ENCODE results near the gene ARHGAP26. TPM values are rescaled to one million over a fixed set of nuclear protein-coding genes. Genes with fewer than 3 reads are reported as not detected.
A peak's percentile ranks its signal among the peaks of the same experiment; 100 is the strongest.

The ARHGAP26 gene
- total and polyA plus RNA-seq, 12 donors: 7.5 to 45.8 (median 37.2) TPM

GRCh38 chr5:142944140-142944539 lies 174.0 kb downstream of the ARHGAP26 start:
- Histone ChIP-seq H3K9me3 (no peaks in the 10 kb centered on the region), H3K4me3 (no peak overlapping the region), H3K4me1 (peaks cover 0 to 68% (median 30%) of the 10 kb centered on the region in 9 donors), H3K36me3 (peaks cover 0 to 4% (median 0%) of the 10 kb centered on the region in 9 donors), H3K27me3 (no peaks in the 10 kb centered on the region), H3K27ac (no peak overlapping the region)
- DNase-seq (no peak), ATAC-seq (no peak)
- 64 to 68% methylated on average over 1 of the region's 1 CpG for WGBS, 2 donors
- TF ChIP-seq, protein P1, sequence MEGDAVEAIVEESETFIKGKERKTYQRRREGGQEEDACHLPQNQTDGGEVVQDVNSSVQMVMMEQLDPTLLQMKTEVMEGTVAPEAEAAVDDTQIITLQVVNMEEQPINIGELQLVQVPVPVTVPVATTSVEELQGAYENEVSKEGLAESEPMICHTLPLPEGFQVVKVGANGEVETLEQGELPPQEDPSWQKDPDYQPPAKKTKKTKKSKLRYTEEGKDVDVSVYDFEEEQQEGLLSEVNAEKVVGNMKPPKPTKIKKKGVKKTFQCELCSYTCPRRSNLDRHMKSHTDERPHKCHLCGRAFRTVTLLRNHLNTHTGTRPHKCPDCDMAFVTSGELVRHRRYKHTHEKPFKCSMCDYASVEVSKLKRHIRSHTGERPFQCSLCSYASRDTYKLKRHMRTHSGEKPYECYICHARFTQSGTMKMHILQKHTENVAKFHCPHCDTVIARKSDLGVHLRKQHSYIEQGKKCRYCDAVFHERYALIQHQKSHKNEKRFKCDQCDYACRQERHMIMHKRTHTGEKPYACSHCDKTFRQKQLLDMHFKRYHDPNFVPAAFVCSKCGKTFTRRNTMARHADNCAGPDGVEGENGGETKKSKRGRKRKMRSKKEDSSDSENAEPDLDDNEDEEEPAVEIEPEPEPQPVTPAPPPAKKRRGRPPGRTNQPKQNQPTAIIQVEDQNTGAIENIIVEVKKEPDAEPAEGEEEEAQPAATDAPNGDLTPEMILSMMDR (IDR thresholded peaks at IDR 0.05): no peak
- intact Hi-C loops (cut with DNase I): no loop called here

DNA sequence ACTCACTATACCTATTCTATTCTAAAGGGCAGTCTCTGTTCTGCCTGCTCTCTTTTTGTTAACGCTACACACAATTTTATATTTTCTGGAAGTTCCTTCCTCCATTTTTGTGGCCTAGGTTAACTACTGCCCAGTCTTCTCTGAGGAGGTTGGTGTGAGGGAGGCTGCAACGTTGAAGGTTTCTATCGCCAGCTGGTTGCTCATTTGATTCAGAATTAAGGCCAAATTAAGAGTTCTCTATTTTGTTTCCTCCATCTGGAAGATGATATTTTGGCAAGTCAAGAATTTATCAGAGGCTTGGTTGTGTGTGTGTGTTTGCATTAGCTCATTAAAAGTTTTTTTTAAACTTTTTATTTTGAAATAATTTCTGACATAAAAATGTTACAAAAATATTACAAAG lies 175.1 kb downstream of the ARHGAP26 start:
- intact Hi-C loops (cut with DNase I): no loop called here
- H3K4me3 ChIP-seq: no peak overlapping the region
- H3K36me3 ChIP-seq: peaks cover 0 to 4% (median 0%) of the 10 kb centered on the region in 9 donors
- DNase-seq (no peak), ATAC-seq (no peak)
- TF ChIP-seq, protein P1 (IDR thresholded peaks at IDR 0.05): no peak
- H3K4me1 ChIP-seq: peaks cover 0 to 65% (median 25%) of the 10 kb centered on the region in 9 donors
- no peaks in the 10 kb centered on the region for H3K27me3 ChIP-seq
- peak overlapping the region in 2 of 10 donors; percentile 30 to 38 for H3K27ac ChIP-seq
- 74 to 77% methylated on average over 3 of the region's 3 CpGs for WGBS, 2 donors
- H3K9me3 ChIP-seq: no peaks in the 10 kb centered on the region

DNA sequence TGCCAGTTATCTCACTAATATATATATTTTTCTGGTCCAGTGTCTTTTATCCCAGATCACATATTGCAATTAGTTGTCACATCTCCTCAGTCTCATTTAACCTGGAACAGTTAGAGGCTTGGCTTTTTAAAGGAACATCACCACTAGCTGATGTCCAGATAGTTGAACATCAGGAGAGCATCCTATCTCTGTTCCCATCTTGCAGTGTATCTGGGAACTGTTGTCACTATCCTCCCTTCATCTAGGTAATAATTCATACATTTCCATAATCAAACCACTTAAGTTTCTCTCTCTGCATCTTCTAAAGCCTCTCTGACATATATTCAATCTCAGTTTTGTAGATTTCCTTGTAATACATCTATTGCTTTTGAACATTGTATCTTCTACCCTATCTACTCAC lies 175.7 kb downstream of the ARHGAP26 start:
- no peak overlapping the region for H3K4me3 ChIP-seq
- ATAC-seq: no peak
- intact Hi-C loops (cut with DNase I): no loop called here
- DNase-seq: no peak
- H3K4me1 ChIP-seq: peaks cover 0 to 65% (median 28%) of the 10 kb centered on the region in 9 donors
- H3K9me3 ChIP-seq: no peaks in the 10 kb centered on the region
- peaks cover 0 to 4% (median 0%) of the 10 kb centered on the region in 9 donors for H3K36me3 ChIP-seq
- no peaks in the 10 kb centered on the region for H3K27me3 ChIP-seq
- H3K27ac ChIP-seq: no peak overlapping the region
- TF ChIP-seq, protein P1 (IDR thresholded peaks at IDR 0.05): no peak

- Histone ChIP-seq H3K27ac (peak overlapping the region in 3 of 10 donors; percentile 3 to 17 (median 17)), H3K4me3 (no peak overlapping the region), H3K4me1 (peaks cover 0 to 58% (median 33%) of the 10 kb centered on the region in 9 donors), H3K36me3 (peaks cover 0 to 4% (median 0%) of the 10 kb centered on the region in 9 donors), H3K27me3 (no peaks in the 10 kb centered on the region), H3K9me3 (no peaks in the 10 kb centered on the region)
- peak in 7 of 8 donors; percentile 44 to 71 (median 52) for ATAC-seq
- intact Hi-C loops (cut with DNase I): no loop called here
- 90 to 92% methylated on average over 4 of the region's 4 CpGs for WGBS, 2 donors
- TF ChIP-seq, protein P1 (IDR thresholded peaks at IDR 0.05): no peak
- DNase-seq: no peak
Measured at GRCh38 chr5:142946547-142947426, 176.6 kb downstream of the ARHGAP26 start.

Data from heart right ventricle (tissue), 16 donors.